ENCODE measurements around the gene FCHSD2. TPM values are rescaled to one million over a fixed set of nuclear protein-coding genes. Genes with fewer than 3 reads are reported as not detected.
"Not testable (repeated sequence)": the region's sequence is repeated elsewhere in the genome, so short reads cannot be mapped to it uniquely, and the experiment has no call there.

Gene FCHSD2
- total and polyA plus RNA-seq, 2 of the 8 experiments (the other 6 are each of a cell fraction or from before 2014, with no cell fraction given) = 4.1 to 7.8 TPM

DNA sequence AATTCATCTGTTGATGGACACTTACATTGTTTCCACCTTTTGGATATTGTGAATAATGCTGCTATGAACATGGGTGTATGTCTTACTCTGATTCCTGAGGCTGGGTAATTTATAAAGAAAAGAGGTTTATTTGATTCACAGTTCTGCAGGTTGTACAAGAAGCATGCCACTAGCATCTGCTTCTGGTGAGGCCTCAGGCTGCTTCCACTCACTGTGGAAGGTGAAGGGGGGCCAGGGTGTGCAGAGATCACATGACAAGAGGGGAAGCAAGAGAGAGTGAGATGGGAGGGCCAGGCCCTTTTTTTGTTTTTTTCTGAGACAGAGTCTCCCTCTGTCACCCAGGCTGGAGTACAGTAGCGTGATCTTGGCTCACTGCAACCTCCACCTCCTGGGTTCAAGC, 335.7 kb downstream of the FCHSD2 start:
- not testable (repeated sequence) for H2AK5ac ChIP-seq (ENCODE audit: low read depth, low read length); H2BK12ac ChIP-seq (ENCODE audit: low read depth, low read length); H2BK120ac ChIP-seq (replicated peaks; ENCODE audit: low read depth, low read length); H3K56ac ChIP-seq (replicated peaks; ENCODE audit: insufficient read length, low read depth, low read length); H3K27me3 ChIP-seq (replicated peaks in 1 of 4; ENCODE audit: control insufficient read depth in 3 of 4, extremely low read depth in 1 of 4, insufficient read depth in 3 of 4, low read length in 3 of 4); H3K23me2 ChIP-seq (ENCODE audit: low read depth, low read length); H3K23ac ChIP-seq (ENCODE audit: insufficient read length); H4K91ac ChIP-seq (replicated peaks; ENCODE audit: insufficient read length, low read length); H3K79me2 ChIP-seq (ENCODE audit: control insufficient read depth in 1 of 2, insufficient read depth in 2 of 2, low read length in 2 of 2); H2BK5ac ChIP-seq (ENCODE audit: low read depth, low read length); H3K4ac ChIP-seq (replicated peaks; ENCODE audit: insufficient read length, low read depth, low read length); H3K4me1 ChIP-seq (replicated peaks in 1 of 4; ENCODE audit: control insufficient read depth in 3 of 4, insufficient read depth in 4 of 4, low read length in 3 of 4); H3K9ac ChIP-seq (replicated peaks in 1 of 4; ENCODE audit: extremely low read depth in 1 of 4, low read depth in 3 of 4, low read length in 3 of 4); H3K36me3 ChIP-seq (ENCODE audit: control insufficient read depth in 2 of 4, insufficient read depth in 4 of 4, low read length in 3 of 4); H4K8ac ChIP-seq (ENCODE audit: extremely low read depth, insufficient read depth, low read length); H3K79me1 ChIP-seq (ENCODE audit: low read depth, low read length); H3K9me3 ChIP-seq (ENCODE audit: insufficient read depth in 2 of 2, low read depth in 1 of 2, low read length in 1 of 2); H2BK15ac ChIP-seq (ENCODE audit: low read length); DNase-seq (ENCODE audit: low read depth in 1 of 2, low spot score in 2 of 2); FAIRE-seq; H3K27ac ChIP-seq (ENCODE audit: low read depth, low read length); H4K5ac ChIP-seq (ENCODE audit: insufficient read length, low read depth, low read length); H3K18ac ChIP-seq (ENCODE audit: extremely low read depth, low read length); H2AFZ ChIP-seq (ENCODE audit: low read length); H3K4me2 ChIP-seq (ENCODE audit: insufficient read depth in 1 of 2, low read depth in 2 of 2, low read length in 2 of 2); H3K14ac ChIP-seq (ENCODE audit: insufficient read length); H4K20me1 ChIP-seq (replicated peaks in 1 of 2; ENCODE audit: control insufficient read depth in 1 of 2, insufficient read depth in 2 of 2, low read length in 2 of 2); H3K4me3 ChIP-seq (ENCODE audit: extremely low read depth in 1 of 4, insufficient read depth in 2 of 4, low read depth in 3 of 4, low read length in 4 of 4); H2BK20ac ChIP-seq (ENCODE audit: low read length)
- ChIA-PET CTCF (ENCODE audit: partially characterized antibody) (interaction anchor here (1.8 kb wide), 1 partner anchor 12 kb away, joined by 8 read pairs; the partner anchor contains the start of gene STARD10), POLR2A (ENCODE audit: partially characterized antibody) (interaction anchor here (1.4 kb wide), 1 partner anchor 126 kb away, joined by 3 read pairs; no protein-coding TSS in a partner anchor)
- 92% methylated on average over 1 of the region's 1 CpG; no CpG with 5 or more reads in 1 of the 2 experiments for WGBS, 2 experiments (ENCODE audit: extremely low coverage in 1 of 2, insufficient coverage in 1 of 2, insufficient read length in 1 of 2, insufficient replicate concordance in 2 of 2, low coverage in 1 of 2, low lambda C conversion rate in 2 of 2, missing lambda C conversion rate in 1 of 2)
